NCI-H1105 treated with DMSO at 0.1 percent for 48 hours (cell line): ENCODE measurements around the gene ST3GAL5.

ENCODE experiments used
- DNase-seq: peaks from one replicate; lab custom pipeline; 2025; lab: John Stamatoyannopoulos, UW

ST3GAL5 gene

DNA sequence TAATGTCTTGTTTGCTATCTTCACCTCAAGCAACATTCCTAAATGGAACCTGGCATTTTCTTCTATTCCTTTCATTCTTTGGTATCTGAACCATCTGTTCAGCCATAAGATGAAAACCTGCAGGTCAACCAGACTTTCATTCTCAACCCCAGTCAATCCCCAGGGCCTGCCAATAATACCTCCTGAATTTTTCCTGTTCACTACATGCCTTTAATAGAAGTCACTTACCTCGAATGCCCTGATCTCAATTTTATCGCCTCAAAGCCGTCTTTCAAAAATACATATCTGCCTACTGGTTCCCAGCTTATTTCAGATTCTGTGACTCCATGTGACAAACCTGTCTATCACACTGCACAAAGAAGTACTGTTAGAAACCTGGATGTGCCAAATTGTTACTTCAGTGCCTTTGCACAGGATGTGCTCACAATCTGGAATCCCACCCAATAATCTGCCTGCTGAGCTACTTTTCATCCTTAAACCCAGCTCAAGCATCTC is 22.6 kb downstream of the ST3GAL5 start:
- no peak for DNase-seq

DNA sequence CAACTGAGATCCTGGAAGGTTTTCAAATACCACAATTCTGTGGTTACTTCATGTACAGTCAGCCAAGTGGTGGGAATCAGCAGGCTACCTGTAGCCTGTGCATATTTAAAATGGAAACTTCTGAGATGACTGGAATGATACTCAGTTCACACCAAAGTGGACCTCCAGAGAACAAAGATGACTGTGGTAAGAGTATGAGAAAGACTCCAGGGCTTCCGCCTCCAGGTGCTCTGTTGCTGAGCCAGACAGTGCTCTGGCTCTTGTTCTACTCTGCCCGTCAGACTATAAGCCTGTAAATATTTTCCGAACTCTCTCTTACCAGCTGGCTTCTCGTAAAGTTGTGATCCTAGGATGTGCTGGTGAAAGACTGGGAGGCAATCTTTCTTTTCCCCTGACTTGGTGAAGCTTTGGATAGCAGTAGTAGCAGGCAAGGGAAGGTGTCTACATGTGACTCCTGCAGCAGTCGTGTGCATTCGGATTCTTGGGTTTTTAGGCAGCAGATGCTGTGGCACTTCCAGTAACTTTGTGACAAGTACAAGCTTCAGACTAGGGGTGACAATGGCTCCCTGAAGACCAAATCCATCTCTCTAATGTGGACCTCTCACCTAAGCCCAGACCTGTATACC is 23.1 kb downstream of the ST3GAL5 start:
- no peak for DNase-seq

DNA sequence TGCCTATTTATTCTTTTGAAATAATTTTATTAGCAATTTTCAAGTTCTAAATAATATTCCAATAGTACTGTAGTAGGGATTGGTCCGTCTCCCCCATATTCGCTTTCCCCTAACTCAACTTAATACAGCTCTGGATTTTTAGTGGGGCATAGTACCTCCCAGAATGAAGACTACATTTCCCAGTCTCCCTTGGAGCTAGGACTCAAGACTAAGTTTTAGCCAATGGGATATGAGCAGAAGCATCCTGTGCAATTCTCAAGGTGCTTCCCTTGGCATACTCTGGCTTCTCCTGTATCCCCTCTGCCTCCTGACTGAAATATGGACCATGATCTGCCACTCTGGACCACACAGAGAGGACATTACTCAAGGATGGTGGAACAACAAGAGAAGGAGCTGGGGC is 24.1 kb downstream of the ST3GAL5 start:
- DNase-seq = no peak

DNA sequence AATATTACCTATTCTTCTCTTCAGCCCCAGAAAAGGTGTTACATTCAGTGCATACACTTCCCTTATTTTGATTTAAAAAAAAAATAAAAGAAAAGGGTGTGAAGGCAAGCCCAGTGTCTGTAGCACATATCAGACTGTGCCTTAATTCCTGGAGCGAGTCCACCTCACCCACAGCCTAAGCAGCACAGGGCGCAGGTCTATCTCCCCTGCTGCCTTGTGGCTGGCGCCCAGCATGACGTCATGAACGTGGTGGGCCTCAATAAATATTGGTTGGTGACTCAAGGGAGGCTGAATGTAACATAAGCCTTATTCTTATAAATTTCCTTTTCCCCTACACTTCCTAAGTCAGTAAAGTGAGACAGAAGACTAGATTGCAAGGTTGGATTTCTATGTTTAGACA is 26.4 kb downstream of the ST3GAL5 start:
- DNase-seq = no peak

DNA sequence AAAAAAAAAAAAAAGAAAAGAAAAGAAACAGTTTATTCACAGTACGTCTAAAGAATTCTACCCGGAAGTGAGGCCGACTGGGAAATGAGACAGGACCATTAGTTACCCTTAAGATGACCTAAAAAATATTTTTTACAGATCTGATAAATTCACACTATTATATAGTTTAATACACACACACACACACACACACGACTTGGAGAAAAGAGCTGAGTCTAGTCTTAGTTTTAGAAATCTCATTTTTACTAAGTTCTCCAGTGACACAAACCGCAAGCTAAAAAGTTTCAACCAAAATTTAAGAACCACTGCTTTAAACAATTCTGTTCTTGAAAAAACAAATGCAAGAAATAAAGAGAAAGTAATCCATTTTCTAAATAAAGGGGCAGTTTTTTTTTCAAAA is 27.1 kb downstream of the ST3GAL5 start:
- DNase-seq = no peak

DNA sequence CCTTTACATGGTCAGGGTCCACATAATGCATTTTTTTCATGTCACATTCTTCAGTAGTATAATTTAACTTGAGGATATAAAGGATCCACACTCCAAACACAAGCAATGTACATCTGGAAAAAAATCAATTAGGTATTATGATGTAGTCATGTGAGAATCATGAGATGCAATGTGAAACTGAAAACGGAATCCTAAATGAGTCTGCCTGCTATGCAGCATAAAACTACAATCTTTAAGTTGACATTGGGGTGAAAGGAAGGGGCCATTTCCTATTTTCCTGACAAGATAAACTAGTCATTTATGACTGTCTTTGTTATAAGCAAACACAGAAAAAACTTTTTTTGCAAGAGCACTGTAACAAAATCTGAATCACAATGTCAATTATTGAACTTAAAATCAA is 27.6 kb downstream of the ST3GAL5 start:
- no peak for DNase-seq

GRCh38 chr2:85858841-85859240 is 29.9 kb downstream of the ST3GAL5 start:
- no peak for DNase-seq

DNA sequence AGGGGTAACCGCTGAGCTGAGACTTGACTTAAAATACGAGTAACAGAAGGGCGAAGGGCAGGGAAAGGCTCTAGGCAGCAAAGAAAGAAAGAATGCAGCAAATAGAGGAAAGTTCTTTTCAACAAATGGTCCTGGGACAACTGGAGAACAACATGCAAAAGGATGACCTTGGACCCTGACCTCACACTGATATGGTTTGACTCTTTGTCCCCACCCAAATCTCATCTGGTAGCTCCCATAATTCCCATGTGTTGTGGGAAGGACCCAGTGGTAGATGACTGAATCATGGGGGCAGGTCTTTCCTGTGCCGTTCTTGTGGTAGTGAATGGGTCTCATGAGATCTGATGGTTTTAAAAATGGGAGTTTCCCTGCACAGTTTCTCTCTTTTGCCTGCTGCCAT is 33.9 kb downstream of the ST3GAL5 start:
- DNase-seq = no peak

- DNase-seq = no peak
These were observed 34.7 kb downstream of the ST3GAL5 start for GRCh38 chr2:85854166-85854509.

GRCh38 chr2:85853499-85854165 is 35.2 kb downstream of the ST3GAL5 start:
- no peak for DNase-seq

DNA sequence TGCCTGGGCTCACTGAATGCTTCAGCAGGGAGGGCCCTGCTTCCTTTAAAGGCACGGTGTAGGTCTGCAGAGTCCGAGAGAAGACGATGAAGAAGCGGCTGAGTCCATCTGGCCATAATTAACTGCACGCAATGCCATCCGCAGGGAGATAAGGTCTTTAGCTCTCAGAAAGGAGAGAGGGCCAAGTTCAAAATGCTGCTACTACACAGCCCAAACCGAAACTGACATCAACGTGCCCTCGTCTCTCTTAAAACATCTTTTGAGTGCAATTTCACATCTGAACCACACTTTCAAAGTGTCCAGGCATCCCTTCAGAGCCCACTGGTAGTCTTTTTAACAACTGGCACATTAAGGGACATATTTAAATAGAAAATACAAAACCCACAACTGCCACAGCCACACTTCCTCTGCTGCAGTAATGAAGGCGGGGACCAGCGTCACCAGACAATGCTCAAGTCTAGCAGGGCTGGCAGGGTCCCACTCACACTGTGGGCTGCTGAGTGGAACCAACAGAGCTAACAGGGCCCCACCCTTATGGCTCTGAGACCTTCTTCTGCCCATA is 35.8 kb downstream of the ST3GAL5 start:
- no peak for DNase-seq

DNA sequence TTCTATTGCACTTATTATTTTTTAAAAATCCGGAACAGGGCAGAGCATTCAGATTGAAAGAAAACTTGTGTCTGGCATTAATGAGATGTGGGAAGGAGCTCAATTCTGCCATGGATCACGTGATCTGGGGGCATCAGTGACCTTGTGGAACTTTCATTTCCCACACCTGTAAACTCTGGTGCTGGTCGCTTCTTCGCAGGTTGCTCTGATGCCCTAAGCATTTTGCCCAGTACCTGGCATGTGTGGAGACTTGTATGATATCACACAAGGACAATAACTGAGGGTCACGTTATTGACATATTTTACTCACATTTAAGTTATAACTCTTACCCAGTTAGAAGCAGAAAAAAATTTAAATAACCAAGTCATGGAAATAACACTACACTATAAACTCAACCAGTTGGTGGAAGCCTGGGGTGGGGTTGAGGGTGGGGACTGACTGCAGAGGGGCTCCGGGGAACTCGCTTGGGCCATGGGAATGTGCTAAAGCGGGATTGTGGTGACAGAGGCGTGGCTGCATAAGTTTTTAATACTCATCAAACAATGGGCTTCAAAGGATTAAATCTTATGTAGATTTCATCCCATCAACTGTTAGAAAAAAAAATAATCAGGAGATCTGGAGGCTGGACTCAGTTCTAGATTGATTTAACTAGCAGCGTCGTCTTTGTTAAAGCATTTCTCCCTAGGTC is 36.5 kb downstream of the ST3GAL5 start:
- no peak for DNase-seq

- no peak for DNase-seq
These were observed 37.3 kb downstream of the ST3GAL5 start for GRCh38 chr2:85851253-85852151.

DNA sequence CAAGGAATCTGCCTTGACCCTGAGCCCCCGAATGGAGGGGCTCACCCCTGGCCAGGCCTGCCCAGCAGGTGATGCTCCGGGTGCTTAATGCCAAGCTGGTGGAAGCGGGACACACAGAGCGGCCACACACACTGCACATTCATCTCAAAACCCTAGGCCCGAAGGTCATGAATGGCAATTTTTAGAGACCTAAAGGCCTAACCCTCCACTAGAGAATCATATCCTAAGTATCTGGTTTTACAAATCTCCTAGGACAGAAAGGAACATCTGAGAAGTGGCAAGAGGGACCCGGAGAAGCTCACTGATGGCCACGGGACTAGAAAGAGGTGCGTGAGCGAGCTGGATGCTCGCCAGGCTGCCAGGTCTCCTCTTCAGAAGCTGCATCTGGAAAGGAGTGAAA is 38.3 kb downstream of the ST3GAL5 start:
- DNase-seq = no peak

DNA sequence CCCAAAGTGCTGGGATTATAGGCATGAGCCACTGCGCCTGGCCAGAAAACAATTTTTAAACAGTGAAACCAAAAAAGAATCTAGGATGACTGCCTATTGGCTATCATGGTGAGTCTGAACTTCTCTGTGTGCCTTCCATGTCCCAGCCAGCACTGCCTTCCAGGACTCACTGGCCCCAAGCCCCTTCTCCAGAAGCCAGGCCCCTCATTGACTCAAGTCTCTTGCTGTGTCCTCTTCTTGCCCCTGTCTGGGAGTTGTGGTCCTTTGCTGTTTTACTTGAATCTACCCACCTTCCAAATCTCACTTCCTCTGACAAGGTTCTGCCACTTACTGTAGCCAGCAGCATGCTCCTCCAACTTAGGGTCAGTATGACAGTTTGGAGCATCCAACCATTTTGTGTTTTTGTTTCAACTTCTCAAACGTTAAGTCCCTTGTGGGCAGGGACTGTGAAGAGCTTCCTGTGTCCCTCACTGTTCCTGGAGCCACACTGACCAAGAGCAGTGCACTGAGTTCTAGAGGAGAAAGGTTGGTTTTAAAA is 41.7 kb downstream of the ST3GAL5 start:
- no peak for DNase-seq

- DNase-seq = no peak
These were observed 42.4 kb downstream of the ST3GAL5 start for GRCh38 chr2:85846411-85846810.

DNA sequence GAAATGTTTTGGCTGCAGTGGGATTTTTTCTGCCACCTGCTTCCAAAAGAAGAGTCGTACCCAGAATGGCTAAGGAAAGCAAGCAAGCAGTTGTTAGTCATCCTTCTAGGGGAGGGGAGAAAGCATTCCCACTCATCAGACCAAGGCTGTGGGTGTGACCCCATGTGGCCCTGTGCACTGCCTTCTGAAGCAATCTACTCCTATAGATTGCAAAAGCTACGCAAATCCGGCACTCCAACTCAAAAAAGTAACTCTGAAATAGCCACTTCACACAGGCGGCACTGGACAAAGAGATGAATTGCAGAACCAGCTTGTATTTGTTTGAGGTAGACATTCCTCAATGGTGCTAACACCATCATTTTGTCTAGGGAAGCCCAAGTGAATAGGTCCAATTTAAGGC is 44.3 kb downstream of the ST3GAL5 start:
- DNase-seq = no peak

- DNase-seq = no peak
These were observed 45.2 kb downstream of the ST3GAL5 start for GRCh38 chr2:85843543-85843942.

- DNase-seq = no peak
These were observed 48.7 kb downstream of the ST3GAL5 start for GRCh38 chr2:85840091-85840490.

GRCh38 chr2:85839461-85839860 is 49.3 kb downstream of the ST3GAL5 start:
- DNase-seq = no peak

- DNase-seq = no peak
These were observed 50.1 kb downstream of the ST3GAL5 start for GRCh38 chr2:85838641-85839040.

GRCh38 chr2:85838181-85838580 is 50.6 kb downstream of the ST3GAL5 start:
- DNase-seq = no peak
